ENCODE measurements around the gene GSTA5.
"Not testable (repeated sequence)": the region's sequence is repeated elsewhere in the genome, so short reads cannot be mapped to it uniquely, and the experiment has no call there.

GRCh38 chr6:52828621-52829020 lies 12.0 kb downstream of the GSTA5 start:
- not testable (repeated sequence) for TF ChIP-seq POLR2A (IDR thresholded peaks at IDR 0.05; ENCODE audit: low read depth); CTCF (IDR thresholded peaks at IDR 0.05)
